ENCODE results near the gene PRRC2B. TPM values are rescaled to one million over a fixed set of nuclear protein-coding genes. Genes with fewer than 3 reads are reported as not detected.

Gene PRRC2B
- total and polyA plus RNA-seq, 4 donors = 10.3 to 44.3 (median 27.0) TPM

DNA sequence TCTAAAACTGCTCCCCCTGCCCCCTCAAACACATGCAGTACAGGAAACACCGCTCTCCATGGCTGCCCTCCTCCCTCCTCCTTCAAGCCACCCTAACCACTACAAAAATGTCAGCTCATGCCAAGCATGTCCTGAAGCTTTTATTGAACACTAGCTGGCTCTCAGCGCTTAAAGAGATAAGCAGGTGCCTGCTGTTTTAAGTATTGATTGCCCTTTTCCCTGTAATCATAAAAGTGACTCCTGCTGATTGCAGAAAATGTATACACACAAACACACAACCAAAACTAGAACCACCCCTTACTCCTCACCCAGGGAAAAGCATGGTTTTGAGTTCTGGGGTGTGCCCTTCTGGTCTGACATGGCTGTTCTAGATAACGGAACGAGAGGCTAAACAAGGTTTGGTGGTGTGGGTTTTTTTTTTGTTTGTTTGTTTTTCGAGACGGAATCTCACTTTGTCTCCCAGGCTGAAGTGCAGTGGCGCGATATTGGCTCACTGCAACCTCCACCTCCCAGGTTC is 140.9 kb downstream of the PRRC2B start:
- TF ChIP-seq, protein P1, sequence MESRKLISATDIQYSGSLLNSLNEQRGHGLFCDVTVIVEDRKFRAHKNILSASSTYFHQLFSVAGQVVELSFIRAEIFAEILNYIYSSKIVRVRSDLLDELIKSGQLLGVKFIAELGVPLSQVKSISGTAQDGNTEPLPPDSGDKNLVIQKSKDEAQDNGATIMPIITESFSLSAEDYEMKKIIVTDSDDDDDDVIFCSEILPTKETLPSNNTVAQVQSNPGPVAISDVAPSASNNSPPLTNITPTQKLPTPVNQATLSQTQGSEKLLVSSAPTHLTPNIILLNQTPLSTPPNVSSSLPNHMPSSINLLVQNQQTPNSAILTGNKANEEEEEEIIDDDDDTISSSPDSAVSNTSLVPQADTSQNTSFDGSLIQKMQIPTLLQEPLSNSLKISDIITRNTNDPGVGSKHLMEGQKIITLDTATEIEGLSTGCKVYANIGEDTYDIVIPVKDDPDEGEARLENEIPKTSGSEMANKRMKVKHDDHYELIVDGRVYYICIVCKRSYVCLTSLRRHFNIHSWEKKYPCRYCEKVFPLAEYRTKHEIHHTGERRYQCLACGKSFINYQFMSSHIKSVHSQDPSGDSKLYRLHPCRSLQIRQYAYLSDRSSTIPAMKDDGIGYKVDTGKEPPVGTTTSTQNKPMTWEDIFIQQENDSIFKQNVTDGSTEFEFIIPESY (IDR thresholded peaks at IDR 0.05) = no peak
- TF ChIP-seq GABPA (IDR thresholded peaks at IDR 0.05 in 1 of 2, conservative IDR thresholded peaks at IDR 0.05 in 1 of 2) (peak in 1 of 2 donors; percentile 27), YY1 (IDR thresholded peaks at IDR 0.05) (peak; percentile 83), SP1 (IDR thresholded peaks at IDR 0.05) (peak; percentile 67), HNF4A (conservative IDR thresholded peaks at IDR 0.05) (peak; percentile 60 to 64)
- TF ChIP-seq, protein P2, sequence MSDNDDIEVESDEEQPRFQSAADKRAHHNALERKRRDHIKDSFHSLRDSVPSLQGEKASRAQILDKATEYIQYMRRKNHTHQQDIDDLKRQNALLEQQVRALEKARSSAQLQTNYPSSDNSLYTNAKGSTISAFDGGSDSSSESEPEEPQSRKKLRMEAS (IDR thresholded peaks at IDR 0.05) = peak; percentile 49
- H3K27me3 ChIP-seq (ENCODE audit: control insufficient read depth in 4 of 4, insufficient read depth in 4 of 4, low read length in 3 of 4) = no peaks in the 10 kb centered on the region
- peak overlapping the region in 1 of 2 donors; percentile 1 for H3K9ac ChIP-seq (ENCODE audit: low read depth in 1 of 2, low read length in 2 of 2)
- no peak for DNase-seq (ENCODE audit: low spot score)
- peaks cover 6 to 25% (median 20%) of the 10 kb centered on the region in 4 donors for H3K4me1 ChIP-seq (ENCODE audit: control insufficient read depth in 4 of 4, insufficient read depth in 4 of 4, low read length in 3 of 4)
- H3K36me3 ChIP-seq (ENCODE audit: control insufficient read depth in 4 of 4, insufficient read depth in 3 of 4, low read depth in 1 of 4, low read length in 3 of 4) = no peaks in the 10 kb centered on the region
- no peaks in the 10 kb centered on the region for H3K9me3 ChIP-seq (ENCODE audit: control insufficient read depth in 4 of 4, low read length in 3 of 4)
- peak overlapping the region in 1 of 3 donors; percentile 17 for H3K4me3 ChIP-seq (ENCODE audit: low read depth in 1 of 3, low read length in 3 of 3)
- H3K27ac ChIP-seq (ENCODE audit: low read depth in 1 of 2, low read length in 2 of 2) = peak overlapping the region in 1 of 2 donors; percentile 45
- WGBS = 16% methylated on average over 8 of the region's 8 CpGs

DNA sequence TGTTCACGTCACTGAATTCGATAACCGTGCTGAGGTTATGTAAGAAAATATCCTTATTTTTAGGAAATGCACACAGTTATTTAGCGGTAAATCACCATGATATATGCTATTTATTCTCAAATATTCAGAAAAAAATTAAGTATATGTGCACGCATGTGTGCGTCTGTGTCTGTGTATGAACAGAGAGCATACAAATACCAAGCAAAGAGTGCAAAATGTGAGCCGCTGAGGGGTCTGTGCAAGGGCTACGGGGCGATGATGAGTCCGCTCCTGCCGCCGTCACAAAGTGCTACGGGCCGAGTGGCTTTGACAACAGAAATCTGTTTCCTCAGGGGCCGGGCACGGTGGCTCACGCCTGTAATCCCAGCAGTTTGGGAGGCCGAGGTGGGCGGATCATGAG is 144.1 kb downstream of the PRRC2B start:
- TF ChIP-seq HNF4A (conservative IDR thresholded peaks at IDR 0.05) (no peak), TAF1 (conservative IDR thresholded peaks at IDR 0.05) (no peak), HNF4G (IDR thresholded peaks at IDR 0.05) (no peak), SP1 (IDR thresholded peaks at IDR 0.05) (no peak), RAD21 (IDR thresholded peaks at IDR 0.05) (no peak), FOXA1 (IDR thresholded peaks at IDR 0.05) (no peak), EGR1 (IDR thresholded peaks at IDR 0.05; ENCODE audit: low read depth in 2 of 2) (no peak), GABPA (IDR thresholded peaks at IDR 0.05 in 1 of 2, conservative IDR thresholded peaks at IDR 0.05 in 1 of 2) (no peak)
- TF ChIP-seq, protein P2 (IDR thresholded peaks at IDR 0.05) = no peak
- TF ChIP-seq, protein P3, sequence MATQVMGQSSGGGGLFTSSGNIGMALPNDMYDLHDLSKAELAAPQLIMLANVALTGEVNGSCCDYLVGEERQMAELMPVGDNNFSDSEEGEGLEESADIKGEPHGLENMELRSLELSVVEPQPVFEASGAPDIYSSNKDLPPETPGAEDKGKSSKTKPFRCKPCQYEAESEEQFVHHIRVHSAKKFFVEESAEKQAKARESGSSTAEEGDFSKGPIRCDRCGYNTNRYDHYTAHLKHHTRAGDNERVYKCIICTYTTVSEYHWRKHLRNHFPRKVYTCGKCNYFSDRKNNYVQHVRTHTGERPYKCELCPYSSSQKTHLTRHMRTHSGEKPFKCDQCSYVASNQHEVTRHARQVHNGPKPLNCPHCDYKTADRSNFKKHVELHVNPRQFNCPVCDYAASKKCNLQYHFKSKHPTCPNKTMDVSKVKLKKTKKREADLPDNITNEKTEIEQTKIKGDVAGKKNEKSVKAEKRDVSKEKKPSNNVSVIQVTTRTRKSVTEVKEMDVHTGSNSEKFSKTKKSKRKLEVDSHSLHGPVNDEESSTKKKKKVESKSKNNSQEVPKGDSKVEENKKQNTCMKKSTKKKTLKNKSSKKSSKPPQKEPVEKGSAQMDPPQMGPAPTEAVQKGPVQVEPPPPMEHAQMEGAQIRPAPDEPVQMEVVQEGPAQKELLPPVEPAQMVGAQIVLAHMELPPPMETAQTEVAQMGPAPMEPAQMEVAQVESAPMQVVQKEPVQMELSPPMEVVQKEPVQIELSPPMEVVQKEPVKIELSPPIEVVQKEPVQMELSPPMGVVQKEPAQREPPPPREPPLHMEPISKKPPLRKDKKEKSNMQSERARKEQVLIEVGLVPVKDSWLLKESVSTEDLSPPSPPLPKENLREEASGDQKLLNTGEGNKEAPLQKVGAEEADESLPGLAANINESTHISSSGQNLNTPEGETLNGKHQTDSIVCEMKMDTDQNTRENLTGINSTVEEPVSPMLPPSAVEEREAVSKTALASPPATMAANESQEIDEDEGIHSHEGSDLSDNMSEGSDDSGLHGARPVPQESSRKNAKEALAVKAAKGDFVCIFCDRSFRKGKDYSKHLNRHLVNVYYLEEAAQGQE (IDR thresholded peaks at IDR 0.05) = no peak
- Histone ChIP-seq H3K9ac (ENCODE audit: low read depth in 1 of 2, low read length in 2 of 2) (no peak overlapping the region), H3K27me3 (ENCODE audit: control insufficient read depth in 4 of 4, insufficient read depth in 4 of 4, low read length in 3 of 4) (no peaks in the 10 kb centered on the region), H3K36me3 (ENCODE audit: control insufficient read depth in 4 of 4, insufficient read depth in 3 of 4, low read depth in 1 of 4, low read length in 3 of 4) (no peaks in the 10 kb centered on the region), H3K9me3 (ENCODE audit: control insufficient read depth in 4 of 4, low read length in 3 of 4) (no peaks in the 10 kb centered on the region), H3K27ac (ENCODE audit: low read depth in 1 of 2, low read length in 2 of 2) (no peak overlapping the region), H3K4me1 (ENCODE audit: control insufficient read depth in 4 of 4, insufficient read depth in 4 of 4, low read length in 3 of 4) (peaks cover 0 to 13% (median 12%) of the 10 kb centered on the region in 4 donors), H3K4me3 (ENCODE audit: low read depth in 1 of 3, low read length in 3 of 3) (no peak overlapping the region)
- no peak for DNase-seq (ENCODE audit: low spot score)
- 97% methylated on average over 19 of the region's 19 CpGs for WGBS

Data from liver (tissue), 9 donors.